ENCODE results near the gene PRKCSH.

DNA sequence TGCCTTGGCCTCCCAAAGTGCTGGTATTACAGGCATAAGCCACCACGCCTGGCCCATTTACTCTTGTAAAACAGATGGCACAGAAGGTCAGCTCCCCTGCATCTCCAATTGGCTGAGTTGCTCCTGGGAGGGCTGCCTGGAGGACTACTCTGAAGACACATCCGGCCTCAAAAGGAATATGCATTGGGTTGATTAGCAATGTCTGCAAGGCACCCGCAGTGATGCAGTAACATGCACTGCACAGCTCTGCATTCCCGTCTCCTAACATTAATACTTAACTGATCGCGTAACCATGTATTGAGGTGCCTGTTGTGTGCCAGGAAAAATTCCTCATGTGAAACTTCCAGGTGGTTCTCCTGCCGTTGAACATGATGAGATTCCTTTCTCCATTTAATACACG, 40.4 kb downstream of the PRKCSH start:
- TF ChIP-seq, protein P1, sequence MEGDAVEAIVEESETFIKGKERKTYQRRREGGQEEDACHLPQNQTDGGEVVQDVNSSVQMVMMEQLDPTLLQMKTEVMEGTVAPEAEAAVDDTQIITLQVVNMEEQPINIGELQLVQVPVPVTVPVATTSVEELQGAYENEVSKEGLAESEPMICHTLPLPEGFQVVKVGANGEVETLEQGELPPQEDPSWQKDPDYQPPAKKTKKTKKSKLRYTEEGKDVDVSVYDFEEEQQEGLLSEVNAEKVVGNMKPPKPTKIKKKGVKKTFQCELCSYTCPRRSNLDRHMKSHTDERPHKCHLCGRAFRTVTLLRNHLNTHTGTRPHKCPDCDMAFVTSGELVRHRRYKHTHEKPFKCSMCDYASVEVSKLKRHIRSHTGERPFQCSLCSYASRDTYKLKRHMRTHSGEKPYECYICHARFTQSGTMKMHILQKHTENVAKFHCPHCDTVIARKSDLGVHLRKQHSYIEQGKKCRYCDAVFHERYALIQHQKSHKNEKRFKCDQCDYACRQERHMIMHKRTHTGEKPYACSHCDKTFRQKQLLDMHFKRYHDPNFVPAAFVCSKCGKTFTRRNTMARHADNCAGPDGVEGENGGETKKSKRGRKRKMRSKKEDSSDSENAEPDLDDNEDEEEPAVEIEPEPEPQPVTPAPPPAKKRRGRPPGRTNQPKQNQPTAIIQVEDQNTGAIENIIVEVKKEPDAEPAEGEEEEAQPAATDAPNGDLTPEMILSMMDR (IDR thresholded peaks at IDR 0.05) = no peak
- no peak for TF ChIP-seq TCF7L2 (IDR thresholded peaks at IDR 0.05; ENCODE audit: low read depth, low read length)
- no peak for TF ChIP-seq POLR2AphosphoS5 (IDR thresholded peaks at IDR 0.05; ENCODE audit: low read depth, low read length)
- TF ChIP-seq REST (IDR thresholded peaks at IDR 0.05; ENCODE audit: insufficient read depth in 1 of 2, low read depth in 2 of 2, low read length in 1 of 2) = no peak
- TF ChIP-seq SIN3A (IDR thresholded peaks at IDR 0.05; ENCODE audit: borderline replicate concordance, insufficient read depth, low read depth, low read length) = no peak

Measured in Panc1 (cell line).